Stimulated activated CD8-positive, alpha-beta memory T cell treated with anti-CD3 and anti-CD28 coated beads, Interleukin-2, amount 100 ng/mL, for 1 hour (primary cell): Measurements from ENCODE around the gene ACP6.
"Not testable (repeated sequence)": the region's sequence is repeated elsewhere in the genome, so short reads cannot be mapped to it uniquely, and the experiment has no call there.

Experiments used
- DNase-seq, 2 donors: peaks; one replicate each; pipeline ENCODE4 v3.0.0-alpha.2; 2020; ENCODE audit warnings: low read depth in 2 of 2

ACP6 gene

DNA sequence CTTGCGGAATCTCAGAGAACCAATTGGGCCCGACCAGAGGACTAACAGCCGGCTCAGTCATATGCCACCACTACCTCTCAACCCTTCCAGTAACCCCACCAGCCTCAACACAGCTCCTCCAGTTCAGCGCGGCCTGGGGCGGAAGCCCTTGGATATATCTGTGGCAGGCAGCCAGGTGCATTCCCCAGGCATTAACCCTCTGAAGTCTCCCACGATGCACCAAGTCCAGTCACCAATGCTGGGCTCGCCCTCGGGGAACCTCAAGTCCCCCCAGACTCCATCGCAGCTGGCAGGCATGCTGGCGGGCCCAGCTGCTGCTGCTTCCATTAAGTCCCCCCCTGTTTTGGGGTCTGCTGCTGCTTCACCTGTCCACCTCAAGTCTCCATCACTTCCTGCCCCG is 49.8 kb downstream of the ACP6 start:
- no peak for DNase-seq

- no peak for DNase-seq
These were observed 50.6 kb downstream of the ACP6 start for GRCh38 chr1:147619741-147620140.

- DNase-seq = no peak
These were observed 51.6 kb downstream of the ACP6 start for GRCh38 chr1:147618771-147619170.

DNA sequence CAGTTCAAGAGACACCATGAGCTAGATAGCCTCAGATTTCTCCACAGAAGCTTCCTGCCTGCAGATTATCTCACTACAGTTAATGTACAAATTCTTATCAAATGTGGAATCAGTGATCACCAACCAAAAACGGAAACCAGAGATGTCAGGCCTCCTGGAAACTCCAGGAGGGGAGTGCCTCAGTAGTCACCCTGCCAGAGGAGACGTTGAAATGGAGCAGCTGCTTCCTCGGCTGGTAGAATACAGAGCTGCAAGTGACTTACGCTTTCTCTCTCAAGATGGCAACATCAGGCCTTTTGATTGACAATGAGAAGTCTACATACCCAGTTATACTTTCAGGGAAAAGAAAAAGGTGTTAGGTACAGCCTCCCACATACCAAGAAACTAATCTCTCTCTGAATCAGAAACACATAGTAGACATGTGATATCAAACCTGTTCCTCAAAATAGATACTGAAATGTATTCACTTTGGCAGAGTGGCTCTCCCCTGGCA is 52.2 kb downstream of the ACP6 start:
- no peak for DNase-seq

DNA sequence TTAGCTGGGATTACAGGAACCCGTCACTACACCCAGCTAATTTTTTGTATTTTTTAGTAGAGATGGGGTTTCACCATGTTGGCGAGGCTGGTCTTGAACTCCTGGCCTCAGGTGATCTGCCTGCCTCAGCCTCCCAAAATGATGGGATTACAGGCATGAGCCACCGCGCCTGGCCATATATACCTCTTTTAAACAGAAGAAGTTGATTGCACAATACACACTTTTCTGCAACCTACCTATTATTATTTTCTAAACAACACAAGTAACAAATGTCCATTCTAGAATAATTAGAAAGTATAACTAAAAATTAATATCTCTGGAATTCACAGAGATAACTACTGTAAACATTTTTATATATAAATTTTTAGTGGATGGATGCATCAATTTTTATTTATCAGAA is 55.4 kb downstream of the ACP6 start:
- DNase-seq = not testable (repeated sequence)

GRCh38 chr1:147613506-147613905 is 56.8 kb downstream of the ACP6 start:
- no peak for DNase-seq

DNA sequence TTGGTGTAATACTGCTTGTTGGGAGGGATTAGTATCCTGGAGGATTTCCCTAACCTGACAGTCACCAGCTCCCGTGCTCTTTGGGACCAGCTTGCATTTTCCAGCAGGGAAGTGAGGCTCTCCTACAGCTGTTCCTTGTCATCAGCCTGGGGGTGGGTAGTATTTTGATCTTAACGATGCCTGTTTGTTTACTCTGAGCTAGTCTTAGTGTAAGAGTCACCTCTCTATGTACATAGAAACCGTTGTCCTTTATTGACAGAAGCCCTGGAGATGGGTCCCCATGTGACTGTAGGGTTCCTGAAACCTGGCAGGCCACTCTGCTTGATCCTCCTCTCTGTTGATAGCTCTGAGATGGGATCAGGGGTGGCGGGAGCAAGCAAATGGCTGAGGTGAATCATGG is 58.0 kb downstream of the ACP6 start:
- DNase-seq = no peak

GRCh38 chr1:147611586-147611985 is 58.7 kb downstream of the ACP6 start:
- no peak for DNase-seq

GRCh38 chr1:147611021-147611426 is 59.3 kb downstream of the ACP6 start:
- no peak for DNase-seq

- no peak for DNase-seq
These were observed 61.0 kb downstream of the ACP6 start for GRCh38 chr1:147609358-147609757.

GRCh38 chr1:147608596-147608995 is 61.7 kb downstream of the ACP6 start:
- DNase-seq = no peak

DNA sequence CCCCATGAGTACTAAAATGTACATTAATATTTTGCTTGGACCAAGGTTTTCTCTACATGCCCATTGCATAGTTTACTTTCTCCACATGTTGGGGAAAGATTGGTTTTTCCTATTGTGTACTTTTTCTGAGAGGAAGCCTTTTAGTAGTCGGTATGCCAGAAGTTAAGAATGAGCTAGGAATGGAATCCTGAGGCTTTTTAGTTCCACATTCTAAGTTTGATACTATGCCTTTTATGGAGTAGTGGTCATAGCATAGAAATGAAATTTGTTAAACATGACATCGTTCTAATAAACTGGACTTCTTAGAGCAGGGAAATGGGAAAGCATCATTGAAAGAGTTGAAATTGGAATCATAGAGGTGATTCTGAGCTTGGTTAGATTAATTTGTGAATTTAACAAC is 64.7 kb downstream of the ACP6 start:
- no peak for DNase-seq

DNA sequence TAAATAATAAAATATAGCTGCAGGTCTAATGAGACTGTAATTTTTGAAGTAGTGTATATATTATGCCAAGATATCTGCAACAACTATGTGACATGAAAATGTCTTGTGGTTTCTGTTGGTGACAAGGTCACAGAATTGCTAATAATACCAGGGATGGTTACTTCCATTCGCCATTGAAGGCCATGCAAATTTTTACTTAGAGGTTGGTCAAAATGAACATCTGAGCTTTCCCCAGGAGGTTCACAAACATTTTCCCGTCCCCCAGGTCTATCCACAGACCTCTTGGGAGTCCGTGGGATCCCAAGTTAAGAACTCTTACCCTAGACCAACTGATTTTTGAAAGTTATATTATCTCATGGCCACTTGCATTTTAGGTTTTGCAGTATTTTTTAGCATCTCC is 66.3 kb downstream of the ACP6 start:
- no peak for DNase-seq

DNA sequence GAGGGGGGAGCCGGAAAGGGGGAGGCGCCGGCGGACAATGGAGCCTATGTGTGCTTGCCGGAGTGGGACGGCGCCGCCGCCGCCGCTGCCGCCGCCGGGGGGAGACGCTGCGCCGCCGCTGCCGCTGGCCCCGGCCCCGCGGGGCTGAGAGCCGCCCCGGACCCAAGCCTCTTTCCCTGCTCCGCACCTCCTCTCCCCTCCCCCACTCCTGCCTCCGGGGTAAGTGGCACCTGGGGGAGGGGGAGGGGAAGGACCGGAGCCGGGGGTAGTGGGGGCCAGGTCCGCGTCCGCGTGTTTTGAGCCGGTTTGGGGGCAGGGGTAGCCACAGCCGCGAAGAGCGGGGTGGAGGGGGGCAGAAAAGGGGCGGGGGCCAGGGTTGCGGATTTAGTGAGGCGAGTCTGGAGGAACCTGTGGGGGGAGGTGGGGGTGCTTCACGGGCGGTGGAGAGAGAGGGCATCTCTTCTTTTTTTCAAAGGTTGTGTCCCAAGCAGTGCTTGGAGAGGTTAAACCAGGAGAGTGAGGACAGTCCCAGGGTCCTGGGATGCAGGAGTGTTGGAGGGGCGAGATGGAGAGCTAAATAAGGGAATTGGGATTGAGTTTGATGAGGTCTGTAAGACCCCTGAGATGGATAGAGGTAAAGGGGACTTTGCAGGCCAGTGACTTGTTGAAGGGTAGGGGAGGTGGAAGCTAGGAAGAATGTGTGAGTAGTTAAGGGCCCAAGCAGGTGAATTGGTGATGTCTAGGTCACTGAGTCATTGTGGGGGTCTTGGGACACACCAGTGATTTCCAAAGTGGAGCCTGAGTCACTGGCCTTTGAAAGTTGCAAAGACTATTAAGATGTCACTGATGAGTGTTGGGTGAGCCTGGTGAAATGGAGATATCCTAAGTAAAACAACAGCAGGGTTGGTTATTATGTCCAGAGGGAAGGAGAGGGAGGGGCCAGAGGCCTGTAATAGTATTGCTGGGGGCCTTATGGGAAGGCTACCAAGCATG is 69.9 kb downstream of the ACP6 start:
- DNase-seq = no peak

DNA sequence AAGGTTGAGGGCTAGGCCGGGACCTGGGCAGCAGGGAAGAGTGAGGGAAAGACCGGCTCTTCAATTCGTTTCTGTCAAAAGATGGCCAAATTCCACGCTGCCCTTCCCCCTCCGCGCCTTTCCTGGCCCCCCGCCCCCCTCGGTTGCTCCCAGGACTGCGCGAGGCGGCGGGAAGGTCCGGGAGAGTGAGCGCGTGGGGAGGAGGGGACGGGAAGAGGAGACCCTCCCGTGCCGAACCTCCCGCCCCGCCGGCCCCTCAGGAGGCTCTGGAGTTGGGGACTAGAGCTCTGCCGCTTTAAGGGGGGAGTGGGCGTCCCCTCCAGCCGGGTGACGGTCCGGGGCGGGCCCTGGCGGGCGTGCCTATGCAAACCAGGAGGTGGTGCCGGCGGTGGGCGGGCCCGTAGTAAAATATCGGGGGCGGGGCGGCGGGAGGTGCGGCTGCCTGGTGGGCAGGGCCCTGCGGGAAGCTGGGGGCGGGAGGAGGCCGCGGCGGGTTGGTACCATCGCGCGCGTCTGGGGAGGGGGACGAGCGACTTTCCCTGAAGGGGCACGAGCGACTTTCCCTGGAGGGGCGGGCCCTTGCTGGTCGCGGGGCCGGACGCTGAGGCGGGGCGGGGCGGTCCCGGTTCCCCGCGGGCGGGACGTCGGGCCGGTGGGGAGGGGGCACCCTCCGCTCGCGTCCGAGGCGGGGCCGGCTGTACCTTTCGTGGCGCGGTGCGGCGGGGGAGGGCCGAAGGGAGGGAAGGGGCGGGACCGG is 70.8 kb downstream of the ACP6 start:
- DNase-seq = peak; percentile 95 to 98

- peak in 1 of 2 donors; percentile 10 for DNase-seq
These were observed 71.5 kb downstream of the ACP6 start for GRCh38 chr1:147598621-147599361.

DNA sequence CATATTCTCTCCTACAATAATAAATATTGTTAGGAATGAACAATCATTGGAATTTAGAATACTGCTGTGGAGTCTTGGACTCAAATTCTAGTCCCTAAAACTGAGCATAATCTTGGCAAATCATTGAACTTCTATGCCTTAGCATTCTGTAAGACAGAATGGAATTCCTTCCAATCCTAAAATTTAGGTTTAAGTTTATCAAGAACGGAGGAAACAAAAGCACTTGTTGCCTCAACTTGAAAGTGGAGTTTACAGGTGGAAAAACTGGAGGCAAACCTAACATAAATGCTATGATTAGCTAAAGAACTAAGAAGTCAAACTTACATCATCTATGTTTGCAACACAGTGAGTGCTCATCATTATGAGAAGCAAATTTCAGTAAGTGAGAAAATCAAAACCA is 73.3 kb downstream of the ACP6 start:
- DNase-seq = no peak
